Measurements from ENCODE around the gene AMY2A.
"Not testable (repeated sequence)": the region's sequence is repeated elsewhere in the genome, so short reads cannot be mapped to it uniquely, and the experiment has no call there.

- not testable (repeated sequence) for TF ChIP-seq POLR2A, CTCF (IDR thresholded peaks at IDR 0.05)
These were observed 33.7 kb downstream of the AMY2A start for GRCh38 chr1:103650889-103651288.

Data from heart left ventricle (tissue), 13 donors.